ENCODE data around the gene GADL1.

- TF ChIP-seq ZFP3 (CRISPR knock-in tag; IDR thresholded peaks at IDR 0.05) (no peak), ZFP30 (CRISPR knock-in tag; IDR thresholded peaks at IDR 0.05) (no peak)
Observed at GRCh38 chr3:30742796-30743619, 151.5 kb downstream of the GADL1 start.

All from SK-N-SH treated with all-trans-retinoic acid at 6 μM for 48 hours (cell line).